IMR-90 (cell line): Measurements from ENCODE around the gene KEAP1. TPM values are rescaled to one million over a fixed set of nuclear protein-coding genes. Genes with fewer than 3 reads are reported as not detected.

Source experiments
- ATAC-seq: fragments of 200-7000 bp; cut with Tn5 transposase; 2 replicates; pipeline ENCODE4 v1.9.1; 2020; ENCODE audit warnings: low read depth, mild to moderate bottlenecking, moderate library complexity
- BruUV-seq: library from RNA; stranded (reverse); fragments of 400-500 nt; replicated peaks from 2 replicates; lab custom pipeline; 2021; lab: Mats Ljungman, UMichigan
- CTCF ChIA-PET: fragments of 300-600 bp; formaldehyde crosslinking; extraction: SDS; loops from one replicate; lab custom pipeline; 2021; ENCODE audit warnings: antibody characterized with exemption; lab: Yijun Ruan, JAX
- POLR2A ChIA-PET: fragments of 300-600 bp; sonication (Branson Sonifier 250); formaldehyde crosslinking; loops from one replicate; lab custom pipeline; 2022; ENCODE audit warnings: antibody characterized with exemption; ENCODE audit not compliant: unreplicated experiment; lab: Charles Lee
- DNase-seq: peaks from one replicate; pipeline ENCODE4 v3.0.0; 2013
- H2AFZ ChIP-seq: replicated peaks from 2 replicates; pipeline ENCODE3; 2013; ENCODE audit warnings: low read length, mild to moderate bottlenecking; ENCODE audit not compliant: poor library complexity
- H2AK5ac ChIP-seq: 2 replicates; pipeline ENCODE4 v1.6.1; 2013; ENCODE audit warnings: low read depth, low read length, inconsistent platforms
- H2AK9ac ChIP-seq: replicated peaks from 2 replicates; pipeline ENCODE3; 2013; ENCODE audit warnings: mild to moderate bottlenecking, low read depth, low read length, moderate library complexity; ENCODE audit not compliant: poor library complexity
- H2BK120ac ChIP-seq: 2 replicates; pipeline ENCODE4 v1.6.1; 2013; ENCODE audit warnings: low read depth, low read length, inconsistent platforms
- H2BK15ac ChIP-seq: 3 replicates; pipeline ENCODE4 v1.6.1; 2013; ENCODE audit warnings: low read depth, low read length, inconsistent platforms
- H2BK20ac ChIP-seq: 2 replicates; pipeline ENCODE4 v1.6.1; 2013; ENCODE audit warnings: low read depth, mild to moderate bottlenecking, inconsistent platforms, low read length, moderate library complexity
- H2BK5ac ChIP-seq: 2 replicates; pipeline ENCODE4 v1.6.1; 2013; ENCODE audit warnings: mild to moderate bottlenecking, low read depth, low read length, inconsistent platforms; ENCODE audit not compliant: poor library complexity, severe bottlenecking
- H3K14ac ChIP-seq: replicated peaks from 2 replicates; pipeline ENCODE4 v1.6.1; 2013; ENCODE audit warnings: low read depth, low read length, inconsistent platforms
- H3K18ac ChIP-seq: 2 replicates; pipeline ENCODE4 v1.6.1; 2013; ENCODE audit warnings: low read depth, low read length, control low read depth
- H3K23ac ChIP-seq: 2 replicates; pipeline ENCODE4 v1.6.1; 2013; ENCODE audit warnings: low read depth, low read length, inconsistent platforms
- H3K27ac ChIP-seq: 2 replicates; pipeline ENCODE4 v1.5.1; 2013; ENCODE audit warnings: mild to moderate bottlenecking, control low read depth, low read length; ENCODE audit not compliant: insufficient read depth
- H3K27me3 ChIP-seq: 2 replicates; pipeline ENCODE4 v1.6.1; 2013; ENCODE audit warnings: low read length; ENCODE audit not compliant: control insufficient read depth, insufficient read depth
- H3K36me3 ChIP-seq: 2 replicates; pipeline ENCODE4 v1.6.1; 2013; ENCODE audit warnings: low read length, mixed read lengths; ENCODE audit not compliant: control insufficient read depth, insufficient read depth
- H3K4ac ChIP-seq: 2 replicates; pipeline ENCODE4 v1.6.1; 2013; ENCODE audit warnings: low read depth, low read length, inconsistent platforms
- H3K4me1 ChIP-seq: 2 replicates; pipeline ENCODE4 v1.6.1; 2013; ENCODE audit warnings: low read length, mixed read lengths; ENCODE audit not compliant: control insufficient read depth, insufficient read depth
- H3K4me2 ChIP-seq: 2 replicates; pipeline ENCODE4 v1.6.1; 2013; ENCODE audit warnings: low read depth, mild to moderate bottlenecking, control low read depth, low read length, moderate library complexity
- H3K4me3 ChIP-seq: 2 replicates; pipeline ENCODE4 v1.5.1; 2013; ENCODE audit warnings: low read depth, mild to moderate bottlenecking, control low read depth, low read length, moderate library complexity; ENCODE audit not compliant: insufficient read depth
- H3K56ac ChIP-seq: 2 replicates; pipeline ENCODE4 v1.6.1; 2013; ENCODE audit warnings: low read length, inconsistent platforms; ENCODE audit not compliant: insufficient read depth; ENCODE audit errors: extremely low read depth
- H3K79me1 ChIP-seq, 2 experiments: 2 replicates each; pipeline ENCODE4 v1.6.1; 2013; ENCODE audit warnings: low read length in 2 of 2, inconsistent platforms in 1 of 2, low read depth in 1 of 2
- H3K9ac ChIP-seq: 2 replicates; pipeline ENCODE4 v1.6.1; 2013; ENCODE audit warnings: low read depth, low read length, control low read depth
- H3K9me1 ChIP-seq: 2 replicates; pipeline ENCODE4 v1.6.1; 2013; ENCODE audit warnings: low read length, inconsistent platforms; ENCODE audit not compliant: insufficient read depth
- H3K9me3 ChIP-seq: 2 replicates; pipeline ENCODE4 v1.6.1; 2013; ENCODE audit warnings: low read length; ENCODE audit not compliant: control insufficient read depth, insufficient read depth
- H4K20me1 ChIP-seq: 2 replicates; pipeline ENCODE4 v1.6.1; 2013; ENCODE audit warnings: low read length, inconsistent platforms; ENCODE audit not compliant: insufficient read depth
- H4K5ac ChIP-seq: 2 replicates; pipeline ENCODE4 v1.6.1; 2013; ENCODE audit warnings: mild to moderate bottlenecking, low read depth, low read length, control low read depth
- H4K8ac ChIP-seq, 2 experiments: 2 replicates each; pipeline ENCODE4 v1.6.1; 2013; ENCODE audit warnings: low read depth in 2 of 2, low read length in 2 of 2, control low read depth in 1 of 2, inconsistent platforms in 1 of 2
- H4K91ac ChIP-seq: 2 replicates; pipeline ENCODE4 v1.6.1; 2013; ENCODE audit warnings: low read depth, low read length, inconsistent platforms; ENCODE audit not compliant: insufficient read depth
- CHD1 ChIP-seq: IDR thresholded peaks from 2 replicates; pipeline ENCODE4 v1.6.1; 2012; ENCODE audit warnings: low read depth, low read length, improper control_type of control experiment
- CTCF ChIP-seq: conservative IDR thresholded peaks from 2 replicates; pipeline ENCODE4 v1.5.1; 2012; ENCODE audit warnings: mild to moderate bottlenecking, low read depth, low read length, improper control_type of control experiment
- FOS ChIP-seq: fragments of 150-350 bp; IDR thresholded peaks from 2 replicates; pipeline ENCODE4 v1.6.1; 2016; ENCODE audit warnings: low read depth, low read length
- MAFK ChIP-seq: IDR thresholded peaks from 2 replicates; pipeline ENCODE4 v1.6.1; 2012; ENCODE audit warnings: low read depth, low read length, improper control_type of control experiment
- MAZ ChIP-seq: IDR thresholded peaks from 2 replicates; pipeline ENCODE4 v1.6.1; 2012; ENCODE audit warnings: low read depth, mild to moderate bottlenecking, low read length, improper control_type of control experiment, moderate library complexity, borderline replicate concordance
- RCOR1 ChIP-seq: IDR thresholded peaks from 2 replicates; pipeline ENCODE4 v1.6.1; 2012; ENCODE audit warnings: mild to moderate bottlenecking, low read length, improper control_type of control experiment; ENCODE audit not compliant: insufficient replicate concordance
- RFX5 ChIP-seq: IDR thresholded peaks from 2 replicates; pipeline ENCODE4 v1.8.0; 2012; ENCODE audit warnings: low read depth, mild to moderate bottlenecking, low read length, moderate library complexity
- SMC3 ChIP-seq: fragments of 150-350 bp; IDR thresholded peaks from 2 replicates; pipeline ENCODE4 v1.6.1; 2016; ENCODE audit warnings: low read depth, mild to moderate bottlenecking, antibody characterized with exemption, low read length, moderate library complexity
- USF2 ChIP-seq: fragments of 150-350 bp; IDR thresholded peaks from 2 replicates; pipeline ENCODE4 v1.6.1; 2017; ENCODE audit warnings: mild to moderate bottlenecking, antibody characterized with exemption, low read length, low read depth
- WGBS, 2 experiments: methylation state at CpG; one replicate each; pipeline versions ENCODE4 v1.1.5 to v1.1.7; 2013; ENCODE audit warnings: missing lambda C conversion rate in 2 of 2; ENCODE audit not compliant: insufficient read length in 1 of 2; ENCODE audit errors: extremely low coverage in 2 of 2; 5-methylcytosine and 5-hydroxymethylcytosine counted together
- dilution Hi-C: fragments of 300-500 bp; cut with HindIII; formaldehyde crosslinking; loops from one replicate; pipeline ENCODE4 v1.14.3; 2018; ENCODE audit warnings: low sequenced_read_pairs; ENCODE audit not compliant: unreplicated experiment
- in situ Hi-C: fragments of 300-500 bp; cut with MboI; formaldehyde crosslinking; loops from 3 replicates; pipeline ENCODE4 v1.14.3; 2019; ENCODE audit warnings: low sequenced_read_pairs, inconsistent platforms, mixed read lengths
- intact Hi-C: fragments of 100-400 bp; cut with micrococcal nuclease; formaldehyde crosslinking; loops from 2 replicates; pipeline ENCODE4 v1.10.0; 2022
- polyA plus RNA-seq, 3 experiments: library from polyadenylated mRNA; depleted of rRNA; stranded (reverse); fragments of >200 nt; gene quantifications; 2 replicates each; pipeline ENCODE4 v1.2.3, GENCODE V29; 2012; ENCODE audit warnings: low replicate concordance in 1 of 3
- total RNA-seq: library from RNA; depleted of rRNA; stranded (reverse); fragments of >200 nt; gene quantifications from 2 replicates; pipeline ENCODE4 v1.2.3, GENCODE V29; 2012
- TF ChIP-seq, protein P1 (sequence below): fragments of 150-350 bp; IDR thresholded peaks from 2 replicates; pipeline ENCODE4 v1.6.1; 2016; ENCODE audit warnings: low read depth, mild to moderate bottlenecking, low read length, moderate library complexity, borderline replicate concordance

The KEAP1 gene
- total and polyA plus RNA-seq, 2 of the 4 experiments (the other 2 are of a cell fraction) = 63.4 to 81.6 TPM

DNA sequence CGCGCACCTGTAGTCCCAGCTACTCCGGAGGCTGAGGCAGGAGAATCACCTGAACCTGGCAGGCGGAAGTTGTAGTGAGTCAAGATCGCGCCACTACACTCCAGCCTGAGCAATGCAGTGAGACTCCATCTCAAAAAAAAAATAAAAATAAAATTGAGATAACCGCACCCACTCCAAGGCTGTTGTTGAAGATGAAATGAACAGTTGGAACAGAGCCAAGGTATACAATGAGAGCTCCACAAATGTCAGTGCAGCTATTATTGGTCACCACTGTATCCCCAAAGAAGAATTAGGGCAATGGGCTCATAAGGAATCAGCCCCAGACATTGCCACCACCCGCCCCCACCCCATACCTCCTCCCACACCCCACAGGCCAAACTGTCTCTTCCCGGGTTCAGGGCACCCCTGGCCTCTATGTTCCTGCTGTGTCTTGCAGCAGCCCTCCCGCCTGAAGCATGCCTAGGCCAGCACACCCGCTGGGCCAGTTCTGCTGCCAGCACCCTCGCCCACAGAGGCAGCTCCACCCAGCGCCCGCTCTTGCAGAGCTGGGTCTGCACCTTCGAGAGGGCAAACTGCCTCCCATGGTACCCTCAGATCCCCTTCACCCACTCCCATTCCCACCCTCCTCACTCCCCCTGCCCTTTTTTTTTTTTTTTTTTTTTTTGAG, 17.6 kb upstream of the KEAP1 start:
- no peaks in the 10 kb centered on the region for H3K79me1 ChIP-seq
- no peaks in the 10 kb centered on the region for H3K9me1 ChIP-seq
- no peak overlapping the region for H3K4me3 ChIP-seq
- H2BK15ac ChIP-seq = no peak overlapping the region
- H2AK9ac ChIP-seq = no peak overlapping the region
- H3K27me3 ChIP-seq = peaks cover 38% of the 10 kb centered on the region
- 20% methylated on average over 1 of the region's 15 CpGs; no CpG with 5 or more reads in 1 of the 2 experiments for WGBS, 2 experiments
- no peak overlapping the region for H3K9ac ChIP-seq
- H3K14ac ChIP-seq = no peak overlapping the region
- H3K18ac ChIP-seq = no peak overlapping the region
- no TSS peak for BruUV-seq
- H3K36me3 ChIP-seq = no peaks in the 10 kb centered on the region
- CTCF ChIA-PET = no interaction called here
- no peak overlapping the region for H4K5ac ChIP-seq
- H2BK120ac ChIP-seq = no peak overlapping the region
- H3K4me2 ChIP-seq = no peak overlapping the region
- H4K20me1 ChIP-seq = no peaks in the 10 kb centered on the region
- no peak overlapping the region for H3K56ac ChIP-seq
- ATAC-seq (no peak), DNase-seq (no peak)
- POLR2A ChIA-PET = no interaction called here
- H4K8ac ChIP-seq = no peak overlapping the region
- peaks cover 4% of the 10 kb centered on the region; the same call in 1 of the 2 replicates for H3K4me1 ChIP-seq
- H2BK20ac ChIP-seq = no peak overlapping the region
- TF ChIP-seq CHD1 (no peak), FOS (no peak), USF2 (no peak), RCOR1 (no peak), MAFK (no peak), MAZ (no peak), RFX5 (no peak), SMC3 (no peak), CTCF (no peak)
- TF ChIP-seq, protein P1, sequence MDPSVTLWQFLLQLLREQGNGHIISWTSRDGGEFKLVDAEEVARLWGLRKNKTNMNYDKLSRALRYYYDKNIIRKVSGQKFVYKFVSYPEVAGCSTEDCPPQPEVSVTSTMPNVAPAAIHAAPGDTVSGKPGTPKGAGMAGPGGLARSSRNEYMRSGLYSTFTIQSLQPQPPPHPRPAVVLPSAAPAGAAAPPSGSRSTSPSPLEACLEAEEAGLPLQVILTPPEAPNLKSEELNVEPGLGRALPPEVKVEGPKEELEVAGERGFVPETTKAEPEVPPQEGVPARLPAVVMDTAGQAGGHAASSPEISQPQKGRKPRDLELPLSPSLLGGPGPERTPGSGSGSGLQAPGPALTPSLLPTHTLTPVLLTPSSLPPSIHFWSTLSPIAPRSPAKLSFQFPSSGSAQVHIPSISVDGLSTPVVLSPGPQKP = no peak
- no peak overlapping the region for H2AFZ ChIP-seq
- no peak overlapping the region for H4K91ac ChIP-seq
- no peak overlapping the region for H3K27ac ChIP-seq
- intact Hi-C loops = no loop called here
- no peak overlapping the region for H2BK5ac ChIP-seq
- no peak overlapping the region for H2AK5ac ChIP-seq
- no peak overlapping the region for H3K23ac ChIP-seq
- dilution Hi-C loops = no loop called here
- in situ Hi-C loops = no loop called here
- no peak overlapping the region for H3K4ac ChIP-seq
- H3K9me3 ChIP-seq = no peaks in the 10 kb centered on the region
